Bronchial epithelial cell (primary cell): ENCODE results near the gene SLC31A2. TPM values are rescaled to one million over a fixed set of nuclear protein-coding genes. Genes with fewer than 3 reads are reported as not detected.
A peak's percentile ranks its signal among the peaks of the same experiment; 100 is the strongest.

Source experiments
- DNase-seq: peaks from one replicate; pipeline ENCODE4 v3.0.0-alpha.2; 2010; ENCODE audit warnings: low read depth
- FAIRE-seq: peaks from 2 replicates; lab custom pipeline; 2011; peaks lifted over from hg19 to GRCh38; lab: Jason Lieb, UNC
- H3K27me3 ChIP-seq: 2 replicates; pipeline ENCODE4 v1.5.1; 2011; ENCODE audit warnings: low read length; ENCODE audit not compliant: control insufficient read depth, insufficient read depth
- H3K36me3 ChIP-seq: 2 replicates; pipeline ENCODE4 v1.5.1; 2011; ENCODE audit warnings: low read length; ENCODE audit not compliant: control insufficient read depth, insufficient read depth
- H3K4me3 ChIP-seq: 2 replicates; pipeline ENCODE4 v1.5.1; 2011; ENCODE audit warnings: mild to moderate bottlenecking, low read depth, low read length, control low read depth
- total RNA-seq: library from RNA; depleted of rRNA; stranded (reverse); fragments of >200 nt; gene quantifications from 2 replicates; pipeline ENCODE4 v1.2.1, GENCODE V29; 2014
- TF ChIP-seq, protein P1 (sequence below): IDR thresholded peaks from 2 replicates; pipeline ENCODE4 v1.5.1; 2011; ENCODE audit warnings: mild to moderate bottlenecking, moderate library complexity, low read length, control low read depth, inconsistent platforms; ENCODE audit not compliant: insufficient read depth, severe bottlenecking

Gene SLC31A2
- total RNA-seq, 1 donor from 2014 or later: 42.6 TPM

DNA sequence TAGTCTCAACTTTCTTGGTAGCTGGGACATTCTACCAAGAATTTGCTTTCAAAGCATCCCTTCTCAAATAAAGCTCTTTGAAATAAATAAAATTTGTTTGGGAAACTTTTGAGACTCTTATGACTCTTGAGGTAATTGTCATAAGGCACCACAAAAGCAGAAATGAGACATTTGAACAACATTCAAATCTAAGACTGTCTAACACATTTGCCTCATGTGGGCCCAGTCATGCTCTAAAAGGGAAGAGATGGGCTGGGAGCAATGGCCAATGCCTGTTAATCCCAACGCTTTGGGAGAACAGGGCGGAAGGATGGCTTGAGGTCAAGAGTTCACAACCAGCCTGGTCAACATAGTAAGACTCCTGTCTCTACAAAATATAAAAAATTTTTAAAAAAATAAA, 26.4 kb downstream of the SLC31A2 start:
- DNase-seq (no peak), FAIRE-seq (no peak)
- TF ChIP-seq, protein P1, sequence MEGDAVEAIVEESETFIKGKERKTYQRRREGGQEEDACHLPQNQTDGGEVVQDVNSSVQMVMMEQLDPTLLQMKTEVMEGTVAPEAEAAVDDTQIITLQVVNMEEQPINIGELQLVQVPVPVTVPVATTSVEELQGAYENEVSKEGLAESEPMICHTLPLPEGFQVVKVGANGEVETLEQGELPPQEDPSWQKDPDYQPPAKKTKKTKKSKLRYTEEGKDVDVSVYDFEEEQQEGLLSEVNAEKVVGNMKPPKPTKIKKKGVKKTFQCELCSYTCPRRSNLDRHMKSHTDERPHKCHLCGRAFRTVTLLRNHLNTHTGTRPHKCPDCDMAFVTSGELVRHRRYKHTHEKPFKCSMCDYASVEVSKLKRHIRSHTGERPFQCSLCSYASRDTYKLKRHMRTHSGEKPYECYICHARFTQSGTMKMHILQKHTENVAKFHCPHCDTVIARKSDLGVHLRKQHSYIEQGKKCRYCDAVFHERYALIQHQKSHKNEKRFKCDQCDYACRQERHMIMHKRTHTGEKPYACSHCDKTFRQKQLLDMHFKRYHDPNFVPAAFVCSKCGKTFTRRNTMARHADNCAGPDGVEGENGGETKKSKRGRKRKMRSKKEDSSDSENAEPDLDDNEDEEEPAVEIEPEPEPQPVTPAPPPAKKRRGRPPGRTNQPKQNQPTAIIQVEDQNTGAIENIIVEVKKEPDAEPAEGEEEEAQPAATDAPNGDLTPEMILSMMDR: no peak
- Histone ChIP-seq H3K36me3 (peaks cover 25% of the 10 kb centered on the region), H3K4me3 (no peak overlapping the region), H3K27me3 (no peaks in the 10 kb centered on the region)

DNA sequence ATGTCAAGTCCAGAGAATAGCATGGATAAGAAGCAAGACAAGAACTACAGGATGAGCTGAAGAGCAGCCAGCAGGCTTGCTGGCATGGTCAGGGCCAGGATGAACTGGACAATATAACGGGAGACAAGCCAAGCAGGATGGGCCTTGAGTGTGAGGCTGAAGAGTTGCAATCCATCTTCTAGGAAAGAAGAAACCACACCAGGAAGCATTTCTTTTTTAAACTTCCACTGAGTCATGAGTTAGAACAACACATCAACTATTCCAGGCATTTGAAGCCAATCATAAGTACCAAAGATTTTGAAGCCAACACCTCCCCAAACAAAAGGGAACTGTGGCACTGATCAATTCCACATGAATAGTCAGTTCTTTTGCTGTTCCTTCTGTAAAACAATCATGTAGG, 27.3 kb downstream of the SLC31A2 start:
- H3K4me3 ChIP-seq: no peak overlapping the region
- peaks cover 25% of the 10 kb centered on the region for H3K36me3 ChIP-seq
- TF ChIP-seq, protein P1: no peak
- H3K27me3 ChIP-seq: no peaks in the 10 kb centered on the region
- no peak for FAIRE-seq
- DNase-seq: no peak

DNA sequence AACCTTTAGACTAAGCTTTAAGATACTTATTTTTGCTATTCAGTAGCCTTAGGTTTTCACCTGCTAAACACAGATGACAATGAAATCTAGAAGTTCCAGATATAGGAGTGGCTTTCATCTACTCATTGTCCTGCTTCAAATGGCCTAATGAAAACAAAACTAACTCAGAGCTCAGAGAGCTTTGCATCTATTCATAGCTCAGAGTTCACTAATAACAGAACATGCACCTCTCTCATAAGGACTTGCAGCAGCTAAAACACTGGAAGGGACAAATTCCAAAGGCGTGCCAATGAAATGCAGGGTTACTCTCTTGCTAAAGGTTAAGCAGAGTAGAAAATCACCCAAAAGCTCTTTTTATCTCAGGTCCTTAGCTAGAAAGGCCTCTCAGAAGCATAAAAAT, 29.0 kb downstream of the SLC31A2 start:
- H3K4me3 ChIP-seq: no peak overlapping the region
- FAIRE-seq (no peak), DNase-seq (no peak)
- H3K27me3 ChIP-seq: no peaks in the 10 kb centered on the region
- peaks cover 25% of the 10 kb centered on the region for H3K36me3 ChIP-seq
- TF ChIP-seq, protein P1: no peak

DNA sequence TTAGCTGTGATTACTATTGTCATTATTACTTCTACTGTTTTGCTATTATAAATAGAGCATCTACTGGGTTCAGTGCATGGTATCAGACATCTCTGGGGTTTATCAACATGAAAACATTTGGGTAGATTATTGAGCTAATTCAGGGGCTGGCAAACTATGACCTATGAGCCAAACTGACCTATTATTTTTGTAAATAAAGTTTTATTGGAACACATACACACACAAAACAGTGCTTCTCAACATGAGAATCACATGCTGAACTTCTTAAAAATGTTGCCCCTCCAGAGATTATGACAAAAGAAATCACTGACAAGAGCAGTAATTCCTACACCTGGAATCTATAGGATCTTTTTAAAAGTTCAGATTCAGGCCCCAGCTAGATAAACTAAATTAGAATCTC, 30.4 kb downstream of the SLC31A2 start:
- no peak overlapping the region for H3K4me3 ChIP-seq
- TF ChIP-seq, protein P1: no peak
- H3K27me3 ChIP-seq: no peaks in the 10 kb centered on the region
- H3K36me3 ChIP-seq: peaks cover 27% of the 10 kb centered on the region
- no peak for FAIRE-seq
- no peak for DNase-seq

DNA sequence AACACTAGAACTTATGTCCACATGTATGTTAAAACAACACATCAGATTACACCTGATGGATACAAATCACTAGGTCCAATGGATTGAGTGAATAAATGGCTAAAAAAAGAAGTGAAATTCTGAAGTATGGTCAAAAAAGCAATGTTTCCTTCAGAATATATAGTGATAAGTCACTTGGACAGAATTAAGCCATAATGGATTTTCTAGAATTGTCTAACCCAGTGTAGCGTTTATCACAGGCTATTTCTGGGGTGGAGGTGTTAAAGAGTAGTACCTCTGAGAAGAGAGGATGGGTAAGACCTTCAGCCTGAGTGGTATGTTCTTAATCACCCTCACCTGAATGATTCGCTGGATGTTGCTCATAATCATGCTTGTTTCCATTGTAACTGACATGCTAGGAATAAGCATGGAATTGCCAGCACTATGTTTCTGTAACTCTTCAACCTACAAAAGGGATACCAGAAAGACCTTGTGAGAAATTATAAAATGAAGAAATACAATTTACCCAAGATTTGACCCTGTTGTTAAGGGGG, 33.2 kb downstream of the SLC31A2 start:
- DNase-seq: peak; percentile 60
- TF ChIP-seq, protein P1: no peak
- Histone ChIP-seq H3K4me3 (no peak overlapping the region), H3K27me3 (no peaks in the 10 kb centered on the region), H3K36me3 (peaks cover 16% of the 10 kb centered on the region)
- no peak for FAIRE-seq

DNA sequence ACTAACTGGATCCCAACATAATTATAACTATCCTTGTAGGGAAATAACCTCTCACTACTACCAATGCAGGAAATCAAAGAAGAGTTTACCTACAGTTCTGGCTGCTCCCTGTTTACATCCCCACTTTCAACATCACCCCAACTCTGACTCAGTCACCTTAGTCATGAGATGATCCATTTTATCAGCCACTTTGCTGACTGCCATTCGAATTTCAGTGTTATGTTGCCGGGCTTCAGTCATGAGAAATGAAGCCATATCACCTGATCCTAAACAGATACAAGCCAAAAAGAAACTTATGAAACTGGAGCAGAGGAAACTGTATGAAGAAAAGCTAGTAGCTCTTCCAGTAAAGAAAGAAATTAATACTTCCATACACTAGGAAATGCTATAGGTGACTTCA, 33.7 kb downstream of the SLC31A2 start:
- Histone ChIP-seq H3K27me3 (no peaks in the 10 kb centered on the region), H3K4me3 (no peak overlapping the region), H3K36me3 (peaks cover 16% of the 10 kb centered on the region)
- no peak for FAIRE-seq
- DNase-seq: peak; percentile 94
- TF ChIP-seq, protein P1: no peak
